Parathyroid adenoma (tissue), 2 donors: ENCODE results near the gene RABAC1.
A peak's percentile ranks its signal among the peaks of the same experiment; 100 is the strongest.

Source experiments
- H2AFZ ChIP-seq: fragments of 300-600 bp; sonication (generic); one replicate; pipeline ENCODE4 v1.7.0; 2017; ENCODE audit warnings: antibody characterized with exemption, mild to moderate bottlenecking
- H3K27ac ChIP-seq: fragments of 300-600 bp; sonication (generic); one replicate; pipeline ENCODE4 v1.7.0; 2017
- H3K27me3 ChIP-seq: fragments of 300-600 bp; sonication (generic); one replicate; pipeline ENCODE4 v1.7.0; 2017; ENCODE audit warnings: low read length; ENCODE audit not compliant: control insufficient read depth, insufficient read depth
- H3K36me3 ChIP-seq: fragments of 300-600 bp; sonication (generic); one replicate; pipeline ENCODE4 v1.7.0; 2017; ENCODE audit warnings: low read length; ENCODE audit not compliant: control insufficient read depth, insufficient read depth
- H3K4me1 ChIP-seq: fragments of 300-600 bp; sonication (generic); one replicate; pipeline ENCODE4 v1.7.0; 2017; ENCODE audit warnings: control low read depth
- H3K4me2 ChIP-seq: fragments of 300-600 bp; sonication (generic); one replicate; pipeline ENCODE4 v1.7.0; 2017; ENCODE audit warnings: low read length
- H3K4me3 ChIP-seq: fragments of 300-600 bp; sonication (generic); one replicate; pipeline ENCODE4 v1.7.0; 2017; ENCODE audit warnings: low read depth, low read length
- H3K79me2 ChIP-seq: fragments of 300-600 bp; sonication (generic); one replicate; pipeline ENCODE4 v1.7.0; 2017; ENCODE audit warnings: control low read depth
- H3K9ac ChIP-seq: fragments of 300-600 bp; sonication (generic); one replicate; pipeline ENCODE4 v1.7.0; 2017; ENCODE audit warnings: mild to moderate bottlenecking
- H3K9me3 ChIP-seq: fragments of 300-600 bp; sonication (generic); one replicate; pipeline ENCODE4 v1.7.0; 2017; ENCODE audit warnings: low read length; ENCODE audit not compliant: control insufficient read depth
- TF ChIP-seq, protein P1 (sequence below): fragments of 300-600 bp; sonication (generic); IDR thresholded peaks from one replicate; pipeline ENCODE4 v1.7.0; 2017; ENCODE audit warnings: antibody characterized with exemption, mild to moderate bottlenecking
- donor health status: primary hyperparathyroidism.

The RABAC1 gene

DNA sequence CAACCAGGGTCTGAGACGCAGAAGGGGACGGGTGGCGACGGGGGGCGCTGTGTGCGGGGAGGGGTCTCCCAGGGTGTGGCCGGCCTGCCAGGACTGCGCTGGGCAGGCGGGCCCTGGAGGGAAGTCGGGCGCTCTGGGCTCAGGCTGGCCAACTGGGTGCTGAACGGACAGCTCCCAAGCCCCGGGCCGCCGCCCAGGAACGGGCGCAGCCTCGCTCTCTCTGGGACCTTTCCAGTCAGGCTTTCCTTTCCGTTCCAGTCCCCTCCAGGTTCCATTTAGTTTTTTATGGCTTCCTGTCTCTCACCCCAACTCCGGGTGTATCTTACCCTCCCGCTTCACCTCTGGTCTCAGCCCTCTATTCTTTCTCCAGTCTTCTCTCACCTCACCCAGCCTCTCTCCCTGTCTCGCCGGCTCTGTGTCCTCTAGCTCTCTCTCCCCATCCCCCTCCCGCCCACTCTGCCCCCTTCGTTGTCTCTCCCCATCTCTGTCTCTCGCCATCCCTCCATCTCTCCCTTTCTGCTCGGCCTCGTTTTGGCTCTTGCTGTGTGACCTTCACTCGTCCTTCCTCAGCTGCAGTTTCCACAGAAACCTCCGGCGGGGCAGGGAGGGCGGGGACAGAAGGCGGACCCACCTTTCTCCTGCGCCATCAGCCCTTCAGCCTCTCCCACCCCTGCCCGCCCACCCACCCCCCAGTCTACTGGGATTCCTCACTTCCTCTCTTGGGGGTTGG, 38.2 kb upstream of the RABAC1 start:
- no peaks in the 10 kb centered on the region for H3K27me3 ChIP-seq
- no peaks in the 10 kb centered on the region for H3K36me3 ChIP-seq
- TF ChIP-seq, protein P1, sequence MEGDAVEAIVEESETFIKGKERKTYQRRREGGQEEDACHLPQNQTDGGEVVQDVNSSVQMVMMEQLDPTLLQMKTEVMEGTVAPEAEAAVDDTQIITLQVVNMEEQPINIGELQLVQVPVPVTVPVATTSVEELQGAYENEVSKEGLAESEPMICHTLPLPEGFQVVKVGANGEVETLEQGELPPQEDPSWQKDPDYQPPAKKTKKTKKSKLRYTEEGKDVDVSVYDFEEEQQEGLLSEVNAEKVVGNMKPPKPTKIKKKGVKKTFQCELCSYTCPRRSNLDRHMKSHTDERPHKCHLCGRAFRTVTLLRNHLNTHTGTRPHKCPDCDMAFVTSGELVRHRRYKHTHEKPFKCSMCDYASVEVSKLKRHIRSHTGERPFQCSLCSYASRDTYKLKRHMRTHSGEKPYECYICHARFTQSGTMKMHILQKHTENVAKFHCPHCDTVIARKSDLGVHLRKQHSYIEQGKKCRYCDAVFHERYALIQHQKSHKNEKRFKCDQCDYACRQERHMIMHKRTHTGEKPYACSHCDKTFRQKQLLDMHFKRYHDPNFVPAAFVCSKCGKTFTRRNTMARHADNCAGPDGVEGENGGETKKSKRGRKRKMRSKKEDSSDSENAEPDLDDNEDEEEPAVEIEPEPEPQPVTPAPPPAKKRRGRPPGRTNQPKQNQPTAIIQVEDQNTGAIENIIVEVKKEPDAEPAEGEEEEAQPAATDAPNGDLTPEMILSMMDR, result no peak
- H2AFZ ChIP-seq, result peak overlapping the region; percentile 77
- H3K9ac ChIP-seq, result peak overlapping the region; percentile 50
- peak overlapping the region; percentile 42 for H3K4me2 ChIP-seq
- peak overlapping the region; percentile 90 for H3K27ac ChIP-seq
- H3K4me1 ChIP-seq, result peaks cover 30% of the 10 kb centered on the region
- H3K9me3 ChIP-seq, result no peaks in the 10 kb centered on the region
- H3K4me3 ChIP-seq, result peak overlapping the region; percentile 27
- H3K79me2 ChIP-seq, result no peaks in the 10 kb centered on the region

DNA sequence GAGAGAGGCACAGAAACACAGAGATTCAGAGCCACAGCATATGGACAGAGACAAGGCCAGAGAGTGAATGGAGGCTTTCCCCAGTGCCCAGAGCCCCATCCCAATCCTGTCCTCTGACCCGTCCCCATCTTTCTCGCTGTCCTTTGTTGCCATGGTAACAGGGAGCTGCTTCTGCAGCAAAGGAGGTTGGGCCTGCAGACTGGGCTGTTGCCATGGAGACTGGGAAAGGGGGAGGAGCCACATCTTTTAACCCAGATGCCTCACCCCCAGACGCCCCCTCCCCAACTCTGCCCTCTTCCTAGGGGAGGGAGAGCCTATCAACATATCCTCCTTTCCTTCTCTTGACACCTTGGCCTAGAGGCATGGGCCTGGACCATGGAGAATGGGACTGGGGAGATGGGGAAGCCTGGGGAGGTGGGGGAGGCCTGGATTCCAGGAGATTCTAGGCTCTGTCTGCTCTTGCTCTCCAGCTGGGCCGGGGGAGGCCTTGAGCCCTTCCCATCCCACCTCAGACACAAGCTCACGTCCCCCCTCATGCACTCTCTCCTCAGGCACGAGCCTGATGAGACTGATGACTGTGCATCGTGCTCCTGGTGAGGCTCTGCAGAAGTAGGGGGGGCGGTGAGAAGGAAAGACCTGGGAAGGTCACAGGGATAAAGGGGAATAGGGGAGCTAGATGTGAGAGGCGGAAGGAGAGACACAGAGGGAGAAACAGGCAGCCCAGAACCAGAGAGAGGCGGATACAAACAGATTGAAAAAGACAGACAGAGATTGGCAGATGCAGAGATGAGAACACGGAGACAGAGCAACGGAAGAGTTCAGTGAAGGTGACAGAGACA, 37.1 kb upstream of the RABAC1 start:
- Histone ChIP-seq H3K4me3 (no peak overlapping the region), H3K36me3 (no peaks in the 10 kb centered on the region), H2AFZ (peak overlapping the region; percentile 77), H3K9ac (no peak overlapping the region), H3K9me3 (no peaks in the 10 kb centered on the region), H3K27ac (peak overlapping the region; percentile 90), H3K79me2 (no peaks in the 10 kb centered on the region), H3K4me1 (peaks cover 34% of the 10 kb centered on the region), H3K4me2 (no peak overlapping the region), H3K27me3 (no peaks in the 10 kb centered on the region)
- TF ChIP-seq, protein P1, result no peak

DNA sequence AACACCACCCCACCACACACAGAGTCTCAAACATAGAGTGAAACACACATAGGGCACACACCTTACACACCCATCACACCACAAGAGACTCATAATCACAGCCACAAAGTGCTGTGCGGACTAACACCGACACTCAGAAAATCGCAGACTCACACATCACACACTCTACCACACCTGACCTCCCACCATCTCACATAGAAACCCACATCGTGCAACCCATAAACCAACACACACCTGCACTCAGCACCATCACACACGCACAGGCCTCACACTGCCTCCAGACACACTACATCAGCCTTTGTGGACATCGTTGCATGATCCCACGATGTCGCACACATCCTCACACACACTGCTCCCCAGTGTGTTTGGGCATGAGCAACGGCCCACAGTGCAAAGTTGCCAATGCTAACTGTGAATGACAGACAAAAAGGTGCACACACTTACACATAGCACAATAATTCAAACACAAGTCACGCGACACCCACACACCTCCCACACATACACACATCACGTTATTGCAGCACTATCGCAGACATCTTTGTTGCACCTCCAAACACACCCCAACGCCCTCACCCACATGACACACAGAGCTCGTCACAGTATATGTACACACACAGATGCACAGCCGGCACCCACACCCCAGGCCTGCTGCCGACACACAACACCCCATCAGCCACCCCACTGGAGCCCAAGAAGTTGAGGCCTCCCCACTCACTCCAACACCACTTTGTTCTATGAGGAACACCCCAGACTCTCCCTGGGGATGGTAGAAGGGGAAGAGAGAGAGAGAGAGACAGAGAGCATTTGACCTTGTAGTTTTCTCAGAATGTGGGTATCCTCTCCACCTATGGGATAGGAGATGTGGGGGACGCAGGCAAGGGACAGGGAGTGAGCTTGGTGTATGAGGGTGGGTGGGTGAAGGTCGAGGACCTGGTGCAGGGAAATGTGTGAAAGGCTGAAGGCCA, 36.2 kb upstream of the RABAC1 start:
- Histone ChIP-seq H3K4me3 (no peak overlapping the region), H3K9ac (no peak overlapping the region), H3K79me2 (no peaks in the 10 kb centered on the region), H3K36me3 (no peaks in the 10 kb centered on the region), H3K27me3 (no peaks in the 10 kb centered on the region), H3K27ac (peak overlapping the region; percentile 90), H3K4me1 (peaks cover 37% of the 10 kb centered on the region), H2AFZ (no peak overlapping the region), H3K4me2 (no peak overlapping the region), H3K9me3 (no peaks in the 10 kb centered on the region)
- TF ChIP-seq, protein P1, result no peak

GRCh38 chr19:41994521-41994971, 35.4 kb upstream of the RABAC1 start:
- Histone ChIP-seq H3K4me2 (no peak overlapping the region), H3K4me3 (no peak overlapping the region), H3K9ac (no peak overlapping the region), H2AFZ (no peak overlapping the region), H3K27me3 (no peaks in the 10 kb centered on the region), H3K79me2 (no peaks in the 10 kb centered on the region), H3K4me1 (peaks cover 33% of the 10 kb centered on the region), H3K36me3 (no peaks in the 10 kb centered on the region), H3K9me3 (no peaks in the 10 kb centered on the region), H3K27ac (no peak overlapping the region)
- TF ChIP-seq, protein P1, result no peak
